Superior temporal gyrus (tissue), 1 donor: ENCODE results near the gene SERPINB13.

Source experiments
- DNase-seq: peaks from one replicate; pipeline ENCODE4 v3.0.0-alpha.2; 2016; ENCODE audit errors: extremely low spot score

Gene SERPINB13, protein sequence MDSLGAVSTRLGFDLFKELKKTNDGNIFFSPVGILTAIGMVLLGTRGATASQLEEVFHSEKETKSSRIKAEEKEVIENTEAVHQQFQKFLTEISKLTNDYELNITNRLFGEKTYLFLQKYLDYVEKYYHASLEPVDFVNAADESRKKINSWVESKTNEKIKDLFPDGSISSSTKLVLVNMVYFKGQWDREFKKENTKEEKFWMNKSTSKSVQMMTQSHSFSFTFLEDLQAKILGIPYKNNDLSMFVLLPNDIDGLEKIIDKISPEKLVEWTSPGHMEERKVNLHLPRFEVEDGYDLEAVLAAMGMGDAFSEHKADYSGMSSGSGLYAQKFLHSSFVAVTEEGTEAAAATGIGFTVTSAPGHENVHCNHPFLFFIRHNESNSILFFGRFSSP

DNA sequence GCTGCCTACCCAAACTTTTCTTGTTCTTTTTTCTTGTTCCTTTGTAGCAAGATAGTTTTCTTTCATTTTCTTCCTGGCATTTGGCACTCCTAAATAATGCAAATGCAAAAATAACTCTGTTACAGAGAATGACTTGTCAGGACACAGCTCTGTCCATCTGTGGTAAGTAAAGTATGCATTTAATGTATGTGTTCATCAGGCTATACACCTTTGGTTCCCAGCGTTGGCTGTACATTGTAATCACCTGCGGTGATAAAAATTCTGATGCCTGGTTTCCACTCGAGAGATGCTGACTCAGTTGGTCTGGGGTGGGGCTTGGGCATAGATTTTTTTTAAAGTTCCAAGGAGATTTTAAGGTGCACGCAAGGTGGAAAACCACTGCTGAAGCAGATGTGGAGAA is at the start of gene SERPINB13:
TSS of gene SERPINB13 (plus strand) at position 378 of the 400 bp plus-strand sequence. CDS start 1,325 bp downstream, outside the sequence.
- no peak for DNase-seq

DNA sequence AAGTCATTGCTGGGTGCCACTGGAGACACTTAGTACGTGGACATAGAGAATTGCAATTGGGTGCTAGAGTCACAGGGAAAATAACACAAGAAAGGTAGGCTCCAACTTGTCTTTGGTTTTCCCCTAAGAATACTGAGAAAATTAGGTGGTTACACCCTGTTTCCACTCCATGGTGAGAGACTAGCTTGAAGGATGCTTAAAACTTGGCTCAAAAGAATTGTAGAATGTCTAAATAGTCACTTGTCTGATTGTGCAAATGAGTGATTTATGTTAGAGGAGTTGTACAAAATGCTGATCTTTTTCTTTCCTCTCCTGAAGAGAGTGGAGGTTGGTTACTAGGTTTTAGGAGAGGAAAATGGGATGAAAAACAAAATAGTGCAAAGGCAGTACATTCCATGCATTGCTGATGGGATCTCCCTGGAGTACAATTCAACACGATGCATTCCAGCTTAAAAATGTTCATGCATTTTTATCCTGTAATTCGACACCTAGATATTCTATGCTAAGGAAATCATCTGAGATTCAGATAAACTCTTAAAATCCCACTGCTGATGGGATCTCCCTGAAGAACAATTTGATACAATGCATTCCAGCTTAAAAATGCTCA is 47.1 kb upstream of the SERPINB13 start:
- DNase-seq, result no peak

DNA sequence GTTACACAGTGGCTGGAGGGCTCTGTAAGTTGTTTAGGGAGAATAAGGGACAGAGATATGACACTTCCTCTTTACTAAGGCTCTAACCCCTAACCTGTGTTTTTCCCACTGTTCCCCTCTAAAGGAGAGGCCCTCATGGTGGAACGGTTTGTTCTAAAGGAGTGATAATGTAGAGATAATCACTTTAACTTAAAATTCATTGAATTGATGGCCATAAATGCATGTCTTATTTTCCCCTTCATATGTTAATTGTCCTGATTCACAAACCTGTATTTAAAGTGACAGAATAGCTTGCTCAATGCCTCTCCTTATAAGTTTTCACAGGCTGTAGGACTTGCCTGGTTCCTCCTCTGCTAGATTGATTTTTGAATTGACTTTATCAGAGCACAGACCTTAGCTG is 45.1 kb upstream of the SERPINB13 start, which contains the start of gene SERPINB12:
TSS of gene SERPINB12 (plus strand) at position 301 of the 400 bp plus-strand sequence. CDS start 13,791 bp downstream, outside the sequence.
- no peak for DNase-seq

DNA sequence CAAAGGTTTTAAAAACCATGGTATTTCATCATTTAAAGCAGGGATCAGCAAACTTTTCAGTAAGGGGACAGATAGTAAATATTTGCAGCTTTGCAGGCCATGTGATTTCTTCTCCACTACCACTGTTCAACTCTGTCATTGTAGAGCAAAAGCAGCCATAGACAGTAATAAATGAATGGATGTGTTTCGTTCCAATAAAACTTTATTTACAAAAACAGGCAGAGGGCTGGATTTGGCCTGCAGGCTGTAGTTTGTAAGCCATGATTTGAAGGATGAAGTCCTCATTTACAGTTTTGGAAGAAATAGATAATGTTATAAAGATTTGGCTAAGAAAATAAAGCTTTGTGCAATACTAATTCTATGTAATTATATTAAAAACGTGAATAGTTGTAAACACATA is 43.1 kb upstream of the SERPINB13 start:
- DNase-seq, result no peak

DNA sequence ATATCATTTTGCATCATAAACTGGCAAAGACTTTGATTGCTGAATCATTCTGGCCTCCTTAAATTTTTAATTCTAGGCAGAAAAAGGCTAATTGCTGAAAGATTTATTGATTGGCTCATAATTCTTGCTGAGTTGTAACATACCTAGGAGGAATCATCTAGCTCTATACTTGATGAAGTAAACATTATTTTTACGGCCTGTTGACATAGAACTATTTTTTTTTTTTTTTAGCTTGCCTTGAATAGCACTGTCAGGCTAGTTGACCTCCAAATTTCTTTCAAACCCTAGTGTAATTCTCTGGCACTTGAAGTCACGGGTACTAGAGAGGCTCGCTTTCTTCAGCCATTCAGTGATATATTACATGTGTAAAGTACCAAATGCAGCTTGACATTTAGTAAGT is 42.1 kb upstream of the SERPINB13 start:
- DNase-seq, result no peak

DNA sequence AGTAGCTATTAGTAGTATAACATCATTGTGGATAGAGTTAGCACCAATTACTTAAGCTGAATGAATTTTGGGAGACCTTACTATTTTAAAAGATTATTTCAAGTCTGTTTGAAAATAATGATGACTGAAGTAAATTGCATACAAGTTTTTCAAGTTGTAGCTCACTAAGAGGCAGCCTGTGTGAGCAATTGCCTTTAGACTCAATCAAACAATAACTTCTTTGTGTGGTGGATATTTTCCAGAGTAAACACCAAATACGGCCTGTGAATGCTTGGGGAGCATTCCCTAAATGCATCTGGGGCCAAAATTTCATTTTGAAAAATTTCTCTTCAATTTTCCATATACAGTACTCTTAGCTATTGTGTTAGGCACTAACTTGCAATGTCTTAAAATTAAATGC is 37.1 kb upstream of the SERPINB13 start:
- DNase-seq, result peak; percentile 19

DNA sequence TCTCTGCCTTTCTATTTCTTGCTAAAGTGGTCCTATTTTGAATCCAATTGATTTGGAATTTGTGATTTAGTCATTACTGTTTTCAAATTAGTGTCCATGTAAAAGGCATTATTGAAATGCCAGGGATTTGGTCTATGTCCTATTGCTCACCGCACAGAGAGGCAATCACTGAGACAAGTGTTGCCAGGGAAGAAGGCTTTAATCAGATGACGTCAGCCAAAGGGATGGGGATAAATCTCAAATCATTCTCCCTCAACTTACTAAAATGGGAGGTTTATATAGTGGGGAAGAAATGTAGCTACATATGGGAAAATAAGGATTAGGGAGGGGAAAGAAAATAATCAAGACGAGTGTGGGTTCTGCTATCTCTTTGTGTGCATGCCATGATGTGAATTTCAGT is 35.4 kb upstream of the SERPINB13 start:
- DNase-seq, result no peak

DNA sequence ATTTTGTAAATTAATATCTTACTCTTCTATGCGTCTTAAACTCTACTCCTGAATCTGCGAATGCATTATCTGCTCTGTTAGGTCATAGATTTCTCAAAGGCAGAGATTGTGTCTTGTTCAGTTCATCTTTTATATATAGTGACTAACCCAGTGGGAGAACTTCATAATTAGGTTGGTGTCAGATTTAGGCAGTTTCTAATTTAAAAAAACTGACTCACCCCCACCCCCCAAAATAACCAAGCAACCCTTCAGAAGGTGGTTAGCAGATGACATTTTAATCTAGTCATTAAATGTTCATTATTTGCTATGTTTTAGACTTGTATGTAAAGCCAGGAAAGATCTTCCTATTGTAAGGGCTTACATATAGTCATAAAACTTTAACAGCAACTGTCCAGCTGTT is 34.6 kb upstream of the SERPINB13 start:
- DNase-seq, result no peak

DNA sequence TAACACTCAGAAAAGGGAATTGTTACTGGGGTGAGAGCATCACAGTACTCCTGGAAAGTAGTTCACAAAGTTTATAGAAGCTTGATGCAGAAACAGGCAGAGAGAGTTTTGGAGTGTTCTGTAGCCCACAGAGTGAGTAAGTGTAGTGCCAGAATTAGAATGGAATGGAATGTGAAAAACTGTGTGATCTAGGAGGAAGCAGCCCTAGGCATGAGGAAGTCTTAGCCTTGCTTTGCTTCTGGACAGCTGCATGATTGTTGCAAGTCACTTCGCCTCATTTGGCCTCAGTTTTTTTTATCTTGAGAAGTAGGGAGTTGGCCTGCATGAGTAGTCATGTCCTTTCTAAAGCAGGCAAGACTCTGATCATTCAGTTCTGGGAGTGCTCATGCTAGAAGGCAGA is 34.1 kb upstream of the SERPINB13 start:
- DNase-seq, result no peak

DNA sequence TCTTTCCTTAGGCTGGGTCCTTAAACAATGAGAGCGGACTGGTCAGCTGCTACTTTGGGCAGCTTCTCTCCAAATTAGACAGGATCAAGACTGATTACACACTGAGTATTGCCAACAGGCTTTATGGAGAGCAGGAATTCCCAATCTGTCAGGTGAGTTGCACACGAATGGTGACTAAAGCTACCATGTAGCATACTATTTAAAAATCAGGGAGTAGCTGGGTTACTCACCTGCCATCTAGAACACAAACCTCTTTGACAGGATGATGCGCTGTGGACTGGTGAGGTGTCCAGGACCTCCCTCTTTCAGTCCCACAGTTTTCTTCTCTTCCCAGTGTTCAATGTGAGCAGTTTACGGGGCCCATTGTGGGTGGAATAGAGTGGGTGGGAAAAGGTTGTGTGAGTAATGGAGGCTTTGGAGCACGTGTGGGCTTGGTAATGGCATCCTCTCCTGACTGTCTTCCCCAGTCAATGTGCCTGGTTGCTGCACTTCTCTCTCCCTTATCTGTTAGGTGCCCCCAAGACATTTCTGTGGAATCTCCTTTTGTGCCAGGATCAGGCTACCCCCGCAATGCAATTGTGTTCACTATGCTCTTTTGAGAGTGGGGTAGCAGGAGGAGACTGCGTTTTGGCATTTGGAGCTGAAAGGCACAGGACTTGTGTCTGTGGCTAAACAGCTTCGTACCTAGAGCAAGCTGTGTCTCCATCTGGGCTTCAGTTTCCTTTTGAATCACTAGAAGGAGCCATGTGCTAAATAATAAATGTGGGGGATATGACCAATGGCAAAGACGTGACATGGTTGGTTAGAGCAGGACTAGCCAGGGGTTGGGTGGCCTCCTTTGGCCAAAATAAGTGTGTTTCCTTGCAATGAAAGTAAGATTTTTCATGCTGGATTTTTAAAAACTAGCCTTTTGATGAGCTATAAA is 27.3 kb upstream of the SERPINB13 start:
- no peak for DNase-seq

DNA sequence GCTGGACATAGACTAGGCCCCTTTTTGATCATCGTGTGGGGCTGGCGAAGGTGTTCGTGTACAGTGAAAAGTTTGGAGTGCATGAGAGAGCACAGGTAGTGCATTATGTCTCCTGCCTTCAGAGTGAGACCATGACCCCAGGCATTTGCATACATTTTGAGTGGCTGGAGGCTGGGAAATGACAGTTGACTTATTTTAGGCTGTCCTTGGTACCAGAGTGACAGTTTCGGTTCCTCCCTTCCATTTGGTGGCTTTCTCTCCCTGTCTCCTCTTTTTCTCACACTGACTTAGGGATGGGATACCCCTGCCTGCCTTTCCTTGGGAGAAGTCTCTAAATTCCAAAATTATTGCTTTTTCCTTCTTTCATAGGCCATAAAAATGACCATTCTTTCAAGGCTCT is 24.9 kb upstream of the SERPINB13 start:
- DNase-seq, result no peak

DNA sequence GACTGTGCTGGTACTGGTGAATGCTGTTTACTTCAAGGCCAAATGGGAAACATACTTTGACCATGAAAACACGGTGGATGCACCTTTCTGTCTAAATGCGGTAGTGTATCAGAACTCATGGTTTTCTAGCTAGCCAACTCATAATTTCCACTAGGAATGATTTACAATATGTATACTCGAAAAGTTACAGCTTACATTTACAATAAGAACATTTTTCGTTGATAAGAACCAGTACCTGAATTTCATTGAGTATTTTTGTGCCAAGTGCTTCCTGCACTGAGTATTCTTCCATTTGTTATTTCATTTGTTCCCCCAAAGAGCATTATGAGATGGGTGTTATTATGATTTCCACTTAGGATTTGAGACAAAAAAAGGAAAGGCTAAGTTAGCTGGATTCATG is 23.1 kb upstream of the SERPINB13 start:
- DNase-seq, result no peak

DNA sequence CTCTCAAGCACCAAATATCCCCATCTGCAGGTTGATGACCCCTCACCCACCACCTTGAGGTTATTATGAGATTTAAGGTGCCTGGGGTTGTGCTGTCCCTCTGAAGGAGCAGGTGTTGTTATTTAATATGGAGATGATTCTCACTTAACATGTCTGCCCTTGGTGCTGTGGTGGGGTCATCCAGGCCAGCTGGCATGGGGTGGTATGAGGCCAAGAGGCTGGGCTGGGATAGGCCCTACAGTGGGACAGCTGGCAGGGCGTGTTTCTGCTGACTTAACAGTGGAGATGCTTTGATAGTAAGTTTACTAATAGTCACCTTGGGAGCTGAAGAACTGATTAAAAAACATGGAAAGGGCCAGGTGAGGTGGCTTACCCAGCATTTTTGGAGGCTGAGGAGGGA is 22.6 kb upstream of the SERPINB13 start:
- DNase-seq, result no peak

DNA sequence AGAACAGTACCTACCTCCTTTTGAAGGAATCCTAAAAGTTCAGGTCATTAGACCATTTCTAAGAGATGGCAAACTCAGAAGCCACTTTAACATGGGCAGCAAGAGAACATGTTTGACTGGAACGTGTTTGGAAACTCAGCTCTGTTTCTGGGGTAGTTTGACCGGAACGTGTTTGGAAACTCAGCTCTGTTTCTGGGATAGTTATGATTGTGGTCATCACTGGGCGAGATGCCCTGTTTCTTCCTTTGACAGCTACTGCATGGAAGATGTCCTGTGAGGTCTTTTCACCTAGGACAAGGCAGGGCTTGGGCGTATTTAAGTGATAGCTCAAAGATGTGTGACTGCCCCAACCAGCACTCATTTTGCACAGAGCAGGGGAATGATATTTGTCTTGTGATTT is 19.9 kb upstream of the SERPINB13 start:
- no peak for DNase-seq

DNA sequence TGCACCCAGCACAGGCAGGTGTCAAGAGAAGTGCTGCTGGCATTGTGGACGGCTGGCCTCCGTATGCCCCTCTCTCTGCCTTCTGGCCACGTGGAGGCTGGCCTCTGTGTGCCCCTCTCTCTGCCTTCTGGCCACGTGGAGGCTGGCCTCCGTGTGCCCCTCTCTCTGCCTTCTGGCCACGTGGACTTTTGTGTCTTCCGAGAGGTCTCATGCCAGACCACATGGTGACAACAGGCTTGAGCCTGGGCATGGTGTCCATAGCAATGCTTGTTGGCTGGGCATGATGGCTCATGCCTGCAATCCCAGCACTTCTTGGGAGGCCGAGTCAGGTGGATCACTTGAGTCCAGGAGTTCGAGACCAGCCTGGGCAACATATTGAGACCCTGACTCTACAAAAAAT is 19.3 kb upstream of the SERPINB13 start:
- no peak for DNase-seq

DNA sequence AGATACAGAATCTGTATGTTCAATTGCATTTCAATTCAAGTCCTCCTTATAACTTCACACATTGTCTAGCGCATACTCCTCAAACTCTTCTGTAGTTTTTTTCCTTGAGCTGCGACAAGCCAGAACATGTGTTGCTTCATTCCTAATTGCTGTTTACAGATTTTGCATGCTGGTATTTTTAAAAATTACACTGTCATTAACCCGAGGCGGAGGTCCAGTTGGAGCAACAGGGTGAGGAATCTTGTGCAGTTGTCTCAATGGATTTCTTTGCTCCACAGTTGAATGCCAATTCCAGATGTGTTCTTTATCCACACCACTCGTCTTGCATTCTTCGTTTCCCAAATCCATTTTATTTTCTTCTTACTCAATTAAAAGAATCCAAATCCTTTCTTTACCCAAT is 16.4 kb upstream of the SERPINB13 start:
- no peak for DNase-seq

DNA sequence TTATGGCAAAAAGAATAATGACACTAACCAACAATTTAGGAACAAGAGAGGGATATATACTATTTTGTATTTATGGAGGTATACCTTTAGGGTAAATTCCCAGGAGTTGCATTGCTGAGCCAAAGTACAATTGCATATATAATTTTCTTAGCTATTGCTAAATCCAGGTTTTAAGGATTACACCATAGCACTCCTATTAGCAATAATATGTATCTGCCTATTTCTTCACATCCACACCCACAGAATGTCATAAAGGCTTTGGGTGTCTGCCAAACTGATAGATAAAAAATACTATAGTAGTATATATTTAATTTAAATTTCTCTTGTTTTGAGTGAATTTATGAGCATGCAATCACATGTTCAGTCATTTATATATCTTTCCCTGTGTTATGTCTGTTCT is 11.5 kb upstream of the SERPINB13 start:
- no peak for DNase-seq

DNA sequence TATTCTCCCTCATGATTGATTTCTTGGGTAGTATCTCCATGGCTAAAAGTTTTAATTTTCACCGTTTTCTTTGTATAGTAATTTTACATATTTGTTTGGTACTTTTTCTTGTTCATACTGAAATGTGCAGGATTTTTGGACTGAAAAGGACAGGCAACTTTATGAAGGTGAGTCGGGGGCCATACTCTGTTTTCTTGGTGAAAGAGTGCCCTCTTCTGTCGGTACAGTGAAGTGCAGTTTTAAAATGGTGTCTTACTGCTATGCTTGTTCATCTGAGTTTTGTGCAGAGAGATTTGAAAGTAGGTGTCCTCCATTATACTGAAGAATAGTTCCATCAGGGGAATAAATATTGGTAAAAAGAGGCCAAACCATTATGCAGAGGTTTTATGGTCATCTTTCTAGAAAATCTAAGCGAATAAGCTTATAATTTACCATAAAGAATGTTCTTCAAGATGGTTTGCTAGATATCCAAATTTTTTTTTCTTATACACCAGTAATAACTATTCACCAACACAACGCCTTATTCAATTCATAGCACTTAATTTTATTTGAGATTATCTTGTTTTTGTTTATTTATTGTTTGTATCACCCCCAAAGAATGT is 8.7 kb upstream of the SERPINB13 start:
- peak; percentile 34 for DNase-seq

DNA sequence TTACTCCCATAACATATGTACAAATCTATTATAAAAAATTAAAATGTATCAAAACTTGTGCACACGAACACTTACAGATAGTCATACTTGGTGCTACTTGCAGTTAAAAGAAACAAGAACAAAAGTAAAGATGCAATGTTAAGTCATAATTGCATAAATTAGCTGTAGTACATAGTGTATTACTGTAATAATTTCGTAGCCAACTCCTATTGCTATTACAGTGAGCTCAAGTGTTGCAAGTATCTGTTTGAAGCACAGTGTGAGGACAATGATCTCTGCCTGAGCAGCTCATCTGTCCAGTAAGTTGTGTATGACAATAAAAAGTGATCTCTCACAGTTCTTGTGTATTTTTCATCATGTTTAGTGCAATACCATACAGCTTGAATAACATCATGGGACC is 7.5 kb upstream of the SERPINB13 start:
- no peak for DNase-seq

DNA sequence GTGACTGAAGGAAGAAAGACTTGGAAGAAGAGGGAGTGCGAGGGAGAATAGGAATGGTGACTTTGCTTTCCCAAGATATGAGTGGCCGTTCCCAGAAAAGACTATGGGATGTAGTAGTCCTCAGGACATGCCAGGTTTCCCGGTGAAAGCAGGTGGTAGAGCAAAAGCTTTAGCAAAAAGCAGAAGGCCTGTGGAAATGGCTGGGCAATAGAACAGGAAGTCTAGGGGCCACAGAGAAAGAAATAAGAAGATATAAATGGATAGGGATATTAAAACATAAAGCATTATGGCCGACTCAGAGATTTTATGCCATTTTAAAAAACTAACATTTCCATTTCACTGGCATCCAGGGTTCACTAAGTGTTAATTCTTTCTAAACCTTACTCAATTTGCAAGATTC is 1.2 kb upstream of the SERPINB13 start:
- DNase-seq, result no peak

DNA sequence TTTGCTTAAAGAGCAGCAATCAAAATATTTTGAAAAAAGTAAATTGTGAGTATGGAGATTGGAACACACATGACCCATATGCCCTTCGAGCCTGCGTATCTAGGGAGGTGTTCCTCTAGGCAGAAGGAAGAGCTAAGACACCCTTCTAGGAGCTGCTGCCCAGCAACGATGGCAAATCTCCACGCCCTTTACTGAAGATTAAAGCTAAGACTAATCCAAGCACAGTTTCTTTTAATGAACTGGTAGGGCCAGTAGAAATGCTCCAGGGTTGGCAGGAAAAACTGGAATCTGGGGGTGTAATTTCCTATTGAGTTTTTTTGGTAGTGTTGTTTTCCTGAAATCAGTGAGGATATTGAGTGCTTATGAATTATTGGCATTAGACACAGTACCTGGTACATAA is 712 bp upstream of the SERPINB13 start:
- DNase-seq, result no peak

DNA sequence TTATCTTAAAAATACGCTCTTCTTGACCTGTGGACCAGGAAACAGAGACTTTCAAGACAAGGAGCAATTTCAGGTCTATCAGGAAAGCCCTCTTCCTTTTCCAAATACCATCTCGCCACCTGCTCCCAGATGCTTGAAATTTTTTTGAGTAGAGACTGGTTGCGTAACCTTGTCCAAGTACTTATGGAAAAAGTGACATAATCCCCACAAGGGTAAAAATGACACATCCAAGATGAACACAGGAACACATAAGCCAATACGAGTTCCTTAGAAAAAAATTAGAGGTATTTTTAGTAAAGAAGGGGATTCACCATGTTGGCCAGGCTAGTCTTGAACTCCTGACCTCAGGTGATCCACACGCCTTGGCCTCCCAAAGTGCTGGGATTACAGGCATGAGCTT is 1.8 kb downstream of the SERPINB13 start:
- DNase-seq, result no peak
